ENCODE results near the gene C22orf42.
"Not testable (repeated sequence)": the region's sequence is repeated elsewhere in the genome, so short reads cannot be mapped to it uniquely, and the experiment has no call there.

C22orf42 gene

GRCh38 chr22:32135958-32136357 lies 23.1 kb downstream of the C22orf42 start:
- not testable (repeated sequence) for DNase-seq (ENCODE audit: low read depth in 2 of 2)

- DNase-seq (ENCODE audit: low read depth in 2 of 2): not testable (repeated sequence)
Measured at GRCh38 chr22:32134796-32135195, 24.3 kb downstream of the C22orf42 start.

GRCh38 chr22:32132783-32133182 lies 26.3 kb downstream of the C22orf42 start:
- DNase-seq (ENCODE audit: low read depth in 2 of 2): no peak

GRCh38 chr22:32132126-32132525 lies 27.0 kb downstream of the C22orf42 start:
- DNase-seq (ENCODE audit: low read depth in 2 of 2): no peak

GRCh38 chr22:32130464-32130863 lies 28.6 kb downstream of the C22orf42 start:
- no peak for DNase-seq (ENCODE audit: low read depth in 2 of 2)

GRCh38 chr22:32127904-32128303 lies 31.2 kb downstream of the C22orf42 start:
- DNase-seq (ENCODE audit: low read depth in 2 of 2): no peak

- no peak for DNase-seq (ENCODE audit: low read depth in 2 of 2)
Measured at GRCh38 chr22:32123657-32124056, 35.4 kb downstream of the C22orf42 start.

- DNase-seq (ENCODE audit: low read depth in 2 of 2): no peak
Measured at GRCh38 chr22:32122899-32123298, 36.2 kb downstream of the C22orf42 start.

GRCh38 chr22:32120603-32121002 lies 38.5 kb downstream of the C22orf42 start:
- DNase-seq (ENCODE audit: low read depth in 2 of 2): no peak

- DNase-seq (ENCODE audit: low read depth in 2 of 2): no peak
Measured at GRCh38 chr22:32119568-32120235, 39.4 kb downstream of the C22orf42 start.

- no peak for DNase-seq (ENCODE audit: low read depth in 2 of 2)
Measured at GRCh38 chr22:32112380-32112779, 46.7 kb downstream of the C22orf42 start.

- DNase-seq (ENCODE audit: low read depth in 2 of 2): no peak
Measured at GRCh38 chr22:32106930-32107329, 52.2 kb downstream of the C22orf42 start.

- DNase-seq (ENCODE audit: low read depth in 2 of 2): no peak
Measured at GRCh38 chr22:32103658-32104315, 55.3 kb downstream of the C22orf42 start.

GRCh38 chr22:32100711-32101110 lies 58.4 kb downstream of the C22orf42 start:
- no peak for DNase-seq (ENCODE audit: low read depth in 2 of 2)

All from activated CD8-positive, alpha-beta memory T cell treated with anti-CD3 and anti-CD28 coated beads for 4 hours (primary cell).